Upper lobe of left lung (tissue), 6 donors: ENCODE results near the gene SETD5. TPM values are rescaled to one million over a fixed set of nuclear protein-coding genes. Genes with fewer than 3 reads are reported as not detected.
"Not testable (repeated sequence)": the region's sequence is repeated elsewhere in the genome, so short reads cannot be mapped to it uniquely, and the experiment has no call there.

ENCODE experiments used
- ATAC-seq, 2 donors: fragments of 200-7000 bp; cut with Tn5 transposase; one replicate each; pipeline ENCODE4 v1.9.1; 2022; ENCODE audit warnings: mild to moderate bottlenecking in 2 of 2, moderate library complexity in 2 of 2; ENCODE audit not compliant: low FRiP score in 2 of 2
- DNase-seq, 2 donors: peaks; one replicate each; pipeline ENCODE4 v3.0.0-alpha.2; 2019 to 2020
- H3K27ac ChIP-seq, 4 donors: fragments of 200-600 bp; sonication (generic); one replicate each; pipeline ENCODE4 v1.5.1; 2016 to 2019
- H3K27me3 ChIP-seq, 4 donors: fragments of 200-600 bp; sonication (generic); one replicate each; pipeline ENCODE4 v1.5.1; 2017 to 2019
- H3K36me3 ChIP-seq, 4 donors: fragments of 200-600 bp; sonication (generic); one replicate each; pipeline ENCODE4 v1.5.1; 2016 to 2019
- H3K4me1 ChIP-seq, 4 donors: fragments of 200-600 bp; sonication (generic); one replicate each; pipeline ENCODE4 v1.5.1; 2018 to 2019
- H3K4me3 ChIP-seq, 4 donors: fragments of 200-600 bp; sonication (generic); one replicate each; pipeline ENCODE4 v1.5.1; 2017 to 2019; ENCODE audit warnings: mild to moderate bottlenecking in 2 of 4, moderate library complexity in 1 of 4
- H3K9me3 ChIP-seq, 4 donors: fragments of 200-600 bp; sonication (generic); one replicate each; pipeline ENCODE4 v1.5.1; 2018 to 2019
- EP300 ChIP-seq, 4 donors: sonication (generic); formaldehyde crosslinking; IDR thresholded peaks; one replicate each; pipeline ENCODE4 v1.5.1; 2017; ENCODE audit warnings: antibody characterized with exemption in 4 of 4, control low read depth in 2 of 4
- POLR2A ChIP-seq, 4 donors: fragments of 450-650 bp; IDR thresholded peaks; one replicate each; pipeline ENCODE4 v1.5.1; 2016 to 2017; ENCODE audit warnings: antibody characterized with exemption in 4 of 4, mild to moderate bottlenecking in 2 of 4
- POLR2AphosphoS5 ChIP-seq, 2 donors: sonication (generic); formaldehyde crosslinking; IDR thresholded peaks; one replicate each; pipeline ENCODE4 v1.5.1; 2017; ENCODE audit warnings: antibody characterized with exemption in 2 of 2
- WGBS, 2 donors: methylation state at CpG; one replicate each; pipeline ENCODE4 v1.1.5; 2017 to 2018; 5-methylcytosine and 5-hydroxymethylcytosine counted together
- total RNA-seq, 6 donors: library from RNA; depleted of rRNA in 4 of 6; stranded (reverse); fragments of >200 nt in 4 of 6; gene quantifications; one replicate each; pipeline versions ENCODE4 v1.1.0 to v1.2.1, GENCODE V29; 2016 to 2021
- TF ChIP-seq, protein P1 (sequence below), 6 experiments: fragments of 450-650 bp in 4 of 6; fragments of 200-600 bp in 2 of 6; sonication (generic) in 2 of 6; IDR thresholded peaks; one replicate each; pipeline ENCODE4 v1.5.1; 2016 to 2019; ENCODE audit warnings: antibody characterized with exemption in 6 of 6
- donor health status: DM: no; HTN: no; CAD: no; lungs with moderate emphysema.
- donor health status: DM: no; HTN: yes; CAD: no; lungs with severe emphysema.

SETD5 gene
- total RNA-seq, 6 donors from 2014 or later, result 75.1 to 213 (median 113) TPM

GRCh38 chr3:9474482-9474881 is 77.1 kb downstream of the SETD5 start:
- Histone ChIP-seq H3K27me3 (no peaks in the 10 kb centered on the region), H3K4me3 (no peak overlapping the region), H3K4me1 (no peaks in the 10 kb centered on the region), H3K9me3 (no peaks in the 10 kb centered on the region), H3K27ac (no peak overlapping the region), H3K36me3 (peaks cover 59 to 100% (median 85%) of the 10 kb centered on the region in 4 donors)
- TF ChIP-seq, protein P1, sequence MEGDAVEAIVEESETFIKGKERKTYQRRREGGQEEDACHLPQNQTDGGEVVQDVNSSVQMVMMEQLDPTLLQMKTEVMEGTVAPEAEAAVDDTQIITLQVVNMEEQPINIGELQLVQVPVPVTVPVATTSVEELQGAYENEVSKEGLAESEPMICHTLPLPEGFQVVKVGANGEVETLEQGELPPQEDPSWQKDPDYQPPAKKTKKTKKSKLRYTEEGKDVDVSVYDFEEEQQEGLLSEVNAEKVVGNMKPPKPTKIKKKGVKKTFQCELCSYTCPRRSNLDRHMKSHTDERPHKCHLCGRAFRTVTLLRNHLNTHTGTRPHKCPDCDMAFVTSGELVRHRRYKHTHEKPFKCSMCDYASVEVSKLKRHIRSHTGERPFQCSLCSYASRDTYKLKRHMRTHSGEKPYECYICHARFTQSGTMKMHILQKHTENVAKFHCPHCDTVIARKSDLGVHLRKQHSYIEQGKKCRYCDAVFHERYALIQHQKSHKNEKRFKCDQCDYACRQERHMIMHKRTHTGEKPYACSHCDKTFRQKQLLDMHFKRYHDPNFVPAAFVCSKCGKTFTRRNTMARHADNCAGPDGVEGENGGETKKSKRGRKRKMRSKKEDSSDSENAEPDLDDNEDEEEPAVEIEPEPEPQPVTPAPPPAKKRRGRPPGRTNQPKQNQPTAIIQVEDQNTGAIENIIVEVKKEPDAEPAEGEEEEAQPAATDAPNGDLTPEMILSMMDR (IDR thresholded peaks at IDR 0.05), result no peak
- TF ChIP-seq EP300 (IDR thresholded peaks at IDR 0.05) (no peak), POLR2A (IDR thresholded peaks at IDR 0.05) (no peak), POLR2AphosphoS5 (IDR thresholded peaks at IDR 0.05) (no peak)
- DNase-seq (no peak), ATAC-seq (no peak)
- WGBS, 2 donors, result 95 to 98% methylated on average over 5 to 6 of the region's 6 CpGs

DNA sequence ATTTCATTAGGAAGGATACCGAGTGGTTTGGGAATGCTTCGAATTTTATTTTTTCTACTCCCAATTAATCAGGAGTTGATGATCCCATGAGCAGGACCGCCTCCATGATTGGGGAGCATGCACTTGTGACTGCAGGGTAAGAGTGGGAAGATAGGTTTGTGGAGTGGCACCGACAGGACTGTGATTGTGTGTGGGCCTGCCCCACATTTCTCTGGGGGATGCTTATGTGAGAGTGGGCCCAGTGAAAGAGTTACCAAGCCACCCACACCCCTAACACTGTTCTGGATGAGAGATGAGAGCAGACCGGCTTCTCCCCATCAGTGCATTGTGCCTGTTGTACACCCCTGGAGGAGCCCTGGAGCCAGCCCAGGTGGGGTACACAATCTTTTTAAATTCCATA is 79.5 kb downstream of the SETD5 start:
- TF ChIP-seq, protein P1 (IDR thresholded peaks at IDR 0.05), result no peak
- TF ChIP-seq POLR2A (IDR thresholded peaks at IDR 0.05) (no peak), EP300 (IDR thresholded peaks at IDR 0.05) (no peak), POLR2AphosphoS5 (IDR thresholded peaks at IDR 0.05) (no peak)
- peak in 1 of 2 donors; percentile 46 for ATAC-seq
- Histone ChIP-seq H3K27ac (no peak overlapping the region), H3K9me3 (no peaks in the 10 kb centered on the region), H3K4me3 (no peak overlapping the region), H3K4me1 (no peaks in the 10 kb centered on the region), H3K27me3 (no peaks in the 10 kb centered on the region), H3K36me3 (peaks cover 45 to 100% (median 80%) of the 10 kb centered on the region in 4 donors)
- DNase-seq, result no peak
- 94% methylated on average over 5 of the region's 5 CpGs for WGBS, 2 donors

GRCh38 chr3:9480265-9480664 is 82.8 kb downstream of the SETD5 start:
- no peak overlapping the region for H3K27ac ChIP-seq
- no peak for TF ChIP-seq EP300 (IDR thresholded peaks at IDR 0.05)
- TF ChIP-seq, protein P1 (IDR thresholded peaks at IDR 0.05), result no peak
- TF ChIP-seq POLR2AphosphoS5 (IDR thresholded peaks at IDR 0.05), result no peak
- TF ChIP-seq POLR2A (IDR thresholded peaks at IDR 0.05), result no peak
- no peaks in the 10 kb centered on the region for H3K27me3 ChIP-seq
- no peaks in the 10 kb centered on the region for H3K9me3 ChIP-seq
- H3K36me3 ChIP-seq, result peaks cover 20 to 79% (median 52%) of the 10 kb centered on the region in 4 donors
- no peaks in the 10 kb centered on the region for H3K4me1 ChIP-seq
- no peak overlapping the region for H3K4me3 ChIP-seq
- WGBS, 2 donors, result 100% methylated on average over 1 of the region's 1 CpG
- no peak for ATAC-seq
- DNase-seq, result no peak

GRCh38 chr3:9485248-9485647 is 87.8 kb downstream of the SETD5 start:
- TF ChIP-seq POLR2AphosphoS5 (IDR thresholded peaks at IDR 0.05), result no peak
- no peak for TF ChIP-seq EP300 (IDR thresholded peaks at IDR 0.05)
- TF ChIP-seq, protein P1 (IDR thresholded peaks at IDR 0.05), result no peak
- TF ChIP-seq POLR2A (IDR thresholded peaks at IDR 0.05), result no peak
- Histone ChIP-seq H3K27ac (no peak overlapping the region), H3K4me1 (no peaks in the 10 kb centered on the region), H3K9me3 (peaks cover 0 to 5% (median 2%) of the 10 kb centered on the region in 4 donors), H3K4me3 (no peak overlapping the region), H3K27me3 (no peaks in the 10 kb centered on the region), H3K36me3 (peaks cover 4 to 43% (median 14%) of the 10 kb centered on the region in 4 donors)
- DNase-seq, result no peak
- ATAC-seq, result no peak
- 96 to 100% methylated on average over 1 of the region's 1 CpG for whole genome bisulfite sequencing, 2 donors

DNA sequence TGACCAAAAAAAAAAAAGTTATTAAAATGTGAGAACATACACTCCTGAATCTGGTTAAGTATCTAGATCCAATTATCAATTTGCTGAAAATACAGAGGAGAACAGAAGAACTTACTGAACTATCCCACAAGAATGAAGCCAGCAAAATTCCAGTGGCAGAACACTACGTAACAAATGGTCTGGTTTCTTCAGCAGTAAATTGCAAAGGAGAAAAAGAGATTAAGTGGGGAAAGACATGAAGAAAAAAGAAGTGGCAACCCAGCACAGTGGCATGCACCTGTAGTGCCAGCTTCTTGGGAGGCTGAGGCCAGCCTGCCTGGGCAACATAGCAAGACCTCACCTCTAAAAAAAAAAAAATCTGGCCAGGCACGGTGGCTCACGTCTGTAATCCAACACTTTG is 94.1 kb downstream of the SETD5 start:
- WGBS, 2 donors, result 74 to 76% methylated on average over 3 of the region's 3 CpGs

GRCh38 chr3:9494036-9494435 is 96.6 kb downstream of the SETD5 start:
- H3K27ac ChIP-seq, H3K36me3 ChIP-seq, DNase-seq, H3K27me3 ChIP-seq, ATAC-seq, H3K4me1 ChIP-seq, H3K9me3 ChIP-seq, H3K4me3 ChIP-seq: not testable (repeated sequence)
- 90 to 91% methylated on average over 15 of the region's 15 CpGs for WGBS, 2 donors

More for the DNA sequence above, 94.1 kb downstream of the SETD5 start:
- ATAC-seq (no peak), DNase-seq (no peak)
- peaks cover 0 to 5% (median 2%) of the 10 kb centered on the region in 4 donors for H3K9me3 ChIP-seq
- H3K4me3 ChIP-seq, result no peak overlapping the region
- peaks cover 0 to 2% (median 0%) of the 10 kb centered on the region in 4 donors for H3K36me3 ChIP-seq
- no peak overlapping the region for H3K27ac ChIP-seq
- H3K27me3 ChIP-seq, result no peaks in the 10 kb centered on the region
- TF ChIP-seq, protein P1 (IDR thresholded peaks at IDR 0.05), result no peak
- H3K4me1 ChIP-seq, result no peaks in the 10 kb centered on the region
